ENCODE results near the gene HOXB2.
A peak's percentile ranks its signal among the peaks of the same experiment; 100 is the strongest.

Gene HOXB2

GRCh38 chr17:48545022-48545375, at the start of gene HOXB2:
Gene HOXB2 (minus strand): TSS chr17:48545109. CDS start chr17:48544911, 198 bp downstream.
- no peak for DNase-seq (ENCODE audit: low read depth)
- H3K4me3 ChIP-seq (ENCODE audit: low read depth, low read length), result peak within 1 kb of the TSS; percentile 55
- TF ChIP-seq, protein P1, sequence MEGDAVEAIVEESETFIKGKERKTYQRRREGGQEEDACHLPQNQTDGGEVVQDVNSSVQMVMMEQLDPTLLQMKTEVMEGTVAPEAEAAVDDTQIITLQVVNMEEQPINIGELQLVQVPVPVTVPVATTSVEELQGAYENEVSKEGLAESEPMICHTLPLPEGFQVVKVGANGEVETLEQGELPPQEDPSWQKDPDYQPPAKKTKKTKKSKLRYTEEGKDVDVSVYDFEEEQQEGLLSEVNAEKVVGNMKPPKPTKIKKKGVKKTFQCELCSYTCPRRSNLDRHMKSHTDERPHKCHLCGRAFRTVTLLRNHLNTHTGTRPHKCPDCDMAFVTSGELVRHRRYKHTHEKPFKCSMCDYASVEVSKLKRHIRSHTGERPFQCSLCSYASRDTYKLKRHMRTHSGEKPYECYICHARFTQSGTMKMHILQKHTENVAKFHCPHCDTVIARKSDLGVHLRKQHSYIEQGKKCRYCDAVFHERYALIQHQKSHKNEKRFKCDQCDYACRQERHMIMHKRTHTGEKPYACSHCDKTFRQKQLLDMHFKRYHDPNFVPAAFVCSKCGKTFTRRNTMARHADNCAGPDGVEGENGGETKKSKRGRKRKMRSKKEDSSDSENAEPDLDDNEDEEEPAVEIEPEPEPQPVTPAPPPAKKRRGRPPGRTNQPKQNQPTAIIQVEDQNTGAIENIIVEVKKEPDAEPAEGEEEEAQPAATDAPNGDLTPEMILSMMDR (IDR thresholded peaks at IDR 0.05; ENCODE audit: low read depth, low read length, missing control alignments), result no peak

GRCh38 chr17:48593840-48594537, 49.1 kb upstream of the HOXB2 start:
- TF ChIP-seq, protein P1 (IDR thresholded peaks at IDR 0.05; ENCODE audit: low read depth, low read length, missing control alignments), result peak; percentile 99
- DNase-seq (ENCODE audit: low read depth), result no peak

DNA sequence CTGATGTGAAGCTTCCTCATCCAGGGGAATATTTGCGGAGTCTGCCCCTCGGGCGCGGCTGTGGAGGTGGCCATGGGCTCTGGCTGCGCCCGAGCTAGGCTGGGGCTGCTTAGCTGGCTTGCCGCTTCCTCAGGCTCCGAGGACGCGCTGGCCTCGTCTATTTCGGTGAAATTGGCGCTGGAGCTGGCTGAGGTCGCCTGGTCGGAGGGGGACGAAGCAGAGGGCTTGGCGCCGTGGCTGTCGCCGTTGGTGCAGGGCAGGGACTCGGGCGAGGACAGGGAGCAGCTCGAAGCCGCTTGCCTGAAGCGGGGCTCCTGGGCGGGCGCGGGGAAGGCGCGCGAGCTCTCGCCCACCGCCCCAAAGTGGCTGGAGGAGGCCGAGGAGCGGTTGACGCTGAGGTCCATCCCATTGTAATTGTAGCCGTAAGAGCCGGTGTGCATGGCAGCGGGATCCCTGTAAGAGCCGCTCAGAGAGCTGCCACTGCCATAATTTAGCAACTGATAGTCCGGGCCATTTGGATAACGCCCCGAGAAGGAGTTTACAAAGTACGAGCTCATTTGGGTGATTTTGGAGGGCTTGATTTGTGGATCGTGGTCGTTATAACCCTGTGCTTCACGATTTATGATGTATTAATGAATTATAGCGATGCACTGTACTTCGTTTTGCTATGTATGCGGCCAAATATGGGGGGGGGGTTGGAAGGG, 48.4 kb upstream of the HOXB2 start, which contains the start of gene HOXB5:
HOXB5 (minus strand) TSS at position 654 of the 704 bp plus-strand sequence; CDS start at position 557, 97 bp downstream.
- TF ChIP-seq, protein P1 (IDR thresholded peaks at IDR 0.05; ENCODE audit: low read depth, low read length, missing control alignments), result no peak
- DNase-seq (ENCODE audit: low read depth), result no peak
- peak within 1 kb of the TSS; percentile 49 for H3K4me3 ChIP-seq (ENCODE audit: low read depth, low read length)

More at GRCh38 chr17:48593840-48594537, 49.1 kb upstream of the HOXB2 start:
- peak overlapping the region; percentile 49 for H3K4me3 ChIP-seq (ENCODE audit: low read depth, low read length)

GRCh38 chr17:48592577-48592976, 47.7 kb upstream of the HOXB2 start:
- no peak for DNase-seq (ENCODE audit: low read depth)
- TF ChIP-seq, protein P1 (IDR thresholded peaks at IDR 0.05; ENCODE audit: low read depth, low read length, missing control alignments), result no peak
- no peak overlapping the region; the same call in 1 of the 2 replicates for H3K4me3 ChIP-seq (ENCODE audit: low read depth, low read length)

DNA sequence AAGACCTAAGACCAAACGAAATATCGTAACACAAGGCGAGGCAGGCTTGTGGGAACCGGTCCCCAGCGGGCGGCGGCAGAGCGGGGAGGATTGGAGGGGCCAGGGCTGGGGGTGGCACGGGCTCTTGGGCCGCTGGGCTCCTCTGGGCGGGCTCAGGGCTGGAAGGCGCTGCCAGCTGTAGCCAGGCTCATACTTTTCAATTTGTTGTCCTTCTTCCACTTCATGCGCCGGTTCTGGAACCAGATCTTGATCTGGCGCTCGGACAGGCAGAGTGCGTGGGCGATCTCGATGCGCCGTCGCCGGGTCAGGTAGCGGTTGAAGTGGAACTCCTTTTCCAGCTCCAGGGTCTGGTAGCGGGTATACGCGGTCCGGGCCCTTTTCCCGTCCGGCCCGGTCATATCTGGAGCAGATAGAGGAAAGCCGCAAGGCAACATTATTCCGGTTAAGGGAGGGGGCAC, 47.2 kb upstream of the HOXB2 start:
- TF ChIP-seq, protein P1 (IDR thresholded peaks at IDR 0.05; ENCODE audit: low read depth, low read length, missing control alignments), result no peak
- DNase-seq (ENCODE audit: low read depth), result no peak
- no peak overlapping the region for H3K4me3 ChIP-seq (ENCODE audit: low read depth, low read length)

DNA sequence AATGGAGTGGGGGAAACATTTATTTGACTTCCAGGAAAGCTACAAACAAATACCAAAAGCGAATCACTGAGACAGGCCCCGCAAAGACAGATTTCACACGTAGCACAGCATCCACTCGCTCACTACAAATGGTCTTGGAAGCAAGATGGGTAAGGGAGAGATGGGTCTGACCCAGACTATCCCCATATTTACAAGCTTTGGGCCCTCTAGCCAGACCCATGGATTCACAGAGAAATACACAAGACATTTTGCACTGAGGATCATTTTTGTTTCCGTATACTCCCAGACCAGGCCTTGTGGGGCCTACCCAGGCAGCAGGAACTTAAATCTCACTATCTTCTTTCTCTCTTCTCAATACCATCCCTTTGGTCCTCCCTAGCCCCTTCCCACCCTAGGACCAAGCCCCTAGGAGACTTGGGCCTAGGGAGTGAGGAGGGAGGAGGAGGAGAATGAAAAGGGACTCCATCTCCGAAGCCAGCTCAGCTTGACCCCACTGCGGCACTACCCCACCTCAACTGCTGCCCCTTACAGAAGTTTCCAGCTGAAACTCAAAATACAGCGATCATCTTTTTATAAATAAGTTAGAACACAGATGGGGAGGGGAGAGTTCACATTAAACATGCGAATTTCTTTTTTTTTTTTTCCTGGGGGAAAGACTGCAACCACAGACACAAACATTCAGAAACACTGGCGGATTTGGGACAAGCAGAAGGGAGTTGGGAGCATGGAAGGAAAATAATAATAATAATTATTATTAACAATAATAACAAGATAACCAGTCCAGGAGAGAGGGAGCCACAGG, 46.5 kb upstream of the HOXB2 start:
- H3K4me3 ChIP-seq (ENCODE audit: low read depth, low read length), result no peak overlapping the region
- TF ChIP-seq, protein P1 (IDR thresholded peaks at IDR 0.05; ENCODE audit: low read depth, low read length, missing control alignments), result no peak
- DNase-seq (ENCODE audit: low read depth), result no peak

All from GM12864 (cell line).